Peyer's patch (tissue), 4 donors: Measurements from ENCODE around the gene TOB1.

Experiments
- POLR2A ChIP-seq, 2 donors: fragments of 450-650 bp; IDR thresholded peaks; one replicate each; pipeline ENCODE4 v1.5.1; 2017; ENCODE audit warnings: antibody characterized with exemption in 2 of 2, mild to moderate bottlenecking in 2 of 2, moderate library complexity in 2 of 2
- TF ChIP-seq, protein P1 (sequence below), 6 experiments: fragments of 450-650 bp in 4 of 6; fragments of 200-600 bp in 2 of 6; sonication (generic) in 1 of 6; IDR thresholded peaks; one replicate each; pipeline ENCODE4 v1.5.1; 2017 to 2019; ENCODE audit warnings: antibody characterized with exemption in 6 of 6, mild to moderate bottlenecking in 3 of 6, moderate library complexity in 1 of 6

- TF ChIP-seq, protein P1, sequence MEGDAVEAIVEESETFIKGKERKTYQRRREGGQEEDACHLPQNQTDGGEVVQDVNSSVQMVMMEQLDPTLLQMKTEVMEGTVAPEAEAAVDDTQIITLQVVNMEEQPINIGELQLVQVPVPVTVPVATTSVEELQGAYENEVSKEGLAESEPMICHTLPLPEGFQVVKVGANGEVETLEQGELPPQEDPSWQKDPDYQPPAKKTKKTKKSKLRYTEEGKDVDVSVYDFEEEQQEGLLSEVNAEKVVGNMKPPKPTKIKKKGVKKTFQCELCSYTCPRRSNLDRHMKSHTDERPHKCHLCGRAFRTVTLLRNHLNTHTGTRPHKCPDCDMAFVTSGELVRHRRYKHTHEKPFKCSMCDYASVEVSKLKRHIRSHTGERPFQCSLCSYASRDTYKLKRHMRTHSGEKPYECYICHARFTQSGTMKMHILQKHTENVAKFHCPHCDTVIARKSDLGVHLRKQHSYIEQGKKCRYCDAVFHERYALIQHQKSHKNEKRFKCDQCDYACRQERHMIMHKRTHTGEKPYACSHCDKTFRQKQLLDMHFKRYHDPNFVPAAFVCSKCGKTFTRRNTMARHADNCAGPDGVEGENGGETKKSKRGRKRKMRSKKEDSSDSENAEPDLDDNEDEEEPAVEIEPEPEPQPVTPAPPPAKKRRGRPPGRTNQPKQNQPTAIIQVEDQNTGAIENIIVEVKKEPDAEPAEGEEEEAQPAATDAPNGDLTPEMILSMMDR (IDR thresholded peaks at IDR 0.05), result no peak
- TF ChIP-seq POLR2A (IDR thresholded peaks at IDR 0.05), result no peak
Observed at GRCh38 chr17:50868602-50869001, 2.4 kb upstream of the TOB1 start.
